ENCODE measurements around the gene CERK. TPM values are rescaled to one million over a fixed set of nuclear protein-coding genes. Genes with fewer than 3 reads are reported as not detected.
A peak's percentile ranks its signal among the peaks of the same experiment; 100 is the strongest.

Gene CERK
- total RNA-seq, 1 donor from 2014 or later: 87.8 TPM

- no peak for DNase-seq
These were observed 61.6 kb downstream of the CERK start for GRCh38 chr22:46676479-46676878.

GRCh38 chr22:46675938-46676337 is 62.1 kb downstream of the CERK start:
- DNase-seq: no peak

- no peak for DNase-seq
These were observed 62.6 kb downstream of the CERK start for GRCh38 chr22:46675479-46675878.

- DNase-seq: no peak
These were observed 63.1 kb downstream of the CERK start for GRCh38 chr22:46674906-46675305.

- peak; percentile 89 for DNase-seq
These were observed 63.7 kb downstream of the CERK start for GRCh38 chr22:46674367-46674781.

- no peak for DNase-seq
These were observed 64.3 kb downstream of the CERK start for GRCh38 chr22:46673662-46674236.

- no peak for DNase-seq
These were observed 64.8 kb downstream of the CERK start for GRCh38 chr22:46673205-46673604.

- DNase-seq: no peak
These were observed 65.3 kb downstream of the CERK start for GRCh38 chr22:46672731-46673130.

GRCh38 chr22:46671824-46672432 is 66.1 kb downstream of the CERK start:
- no peak for DNase-seq

GRCh38 chr22:46669201-46669600 is 68.9 kb downstream of the CERK start:
- DNase-seq: no peak

- no peak for DNase-seq
These were observed 69.9 kb downstream of the CERK start for GRCh38 chr22:46668116-46668515.

- no peak for DNase-seq
These were observed 70.8 kb downstream of the CERK start for GRCh38 chr22:46667245-46667623.

- no peak for DNase-seq
These were observed 71.3 kb downstream of the CERK start for GRCh38 chr22:46666577-46667244.

- DNase-seq: no peak
These were observed 72.2 kb downstream of the CERK start for GRCh38 chr22:46665751-46666280.

GRCh38 chr22:46665151-46665695 is 72.8 kb downstream of the CERK start:
- no peak for DNase-seq

- no peak for DNase-seq
These were observed 73.7 kb downstream of the CERK start for GRCh38 chr22:46664301-46664855.

- no peak for DNase-seq
These were observed 74.5 kb downstream of the CERK start for GRCh38 chr22:46663436-46664100.

GRCh38 chr22:46663001-46663400 is 75.1 kb downstream of the CERK start:
- no peak for DNase-seq

- no peak for DNase-seq
These were observed 75.8 kb downstream of the CERK start for GRCh38 chr22:46662226-46662625.

- DNase-seq: peak; percentile 59
These were observed 76.7 kb downstream of the CERK start for GRCh38 chr22:46661221-46661851.

GRCh38 chr22:46660604-46661201 is 77.3 kb downstream of the CERK start:
- DNase-seq: no peak

- no peak for DNase-seq
These were observed 78.3 kb downstream of the CERK start for GRCh38 chr22:46659791-46660186.

Measured in dermis blood vessel endothelial cell (primary cell).